Pulmonary artery endothelial cell (primary cell): ENCODE data around the gene AHCYL1. TPM values are rescaled to one million over a fixed set of nuclear protein-coding genes. Genes with fewer than 3 reads are reported as not detected.
A peak's percentile ranks its signal among the peaks of the same experiment; 100 is the strongest.

Source experiments
- DNase-seq: peaks from one replicate; pipeline ENCODE4 v3.0.0-alpha.2; 2011; ENCODE audit warnings: low read depth, low spot score
- total RNA-seq: library from RNA; depleted of rRNA; stranded (reverse); fragments of >200 nt; gene quantifications from 2 replicates; pipeline ENCODE4 v1.2.3, GENCODE V29; 2014

Gene AHCYL1
- total RNA-seq, 1 donor from 2014 or later: 65.4 TPM

DNA sequence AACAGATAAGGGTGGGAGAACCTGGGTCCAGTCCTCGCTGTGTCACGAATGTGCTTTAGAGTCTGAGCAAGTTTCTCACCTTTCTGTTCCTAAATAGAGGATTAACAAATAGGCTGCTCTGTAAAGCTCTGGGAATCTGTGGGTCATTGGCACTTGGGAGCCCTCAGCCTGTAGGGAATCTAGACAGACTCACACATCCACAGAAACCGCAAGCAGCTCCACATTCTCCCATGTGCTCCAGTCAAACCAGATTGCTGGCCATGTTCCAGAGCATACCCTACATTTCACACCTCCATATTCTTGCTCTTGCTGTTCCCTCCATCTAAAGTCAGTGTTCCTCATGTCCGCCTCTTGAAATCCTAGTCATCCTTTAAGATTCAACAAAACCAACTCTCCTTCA lies 7.8 kb upstream of the AHCYL1 start:
- no peak for DNase-seq

DNA sequence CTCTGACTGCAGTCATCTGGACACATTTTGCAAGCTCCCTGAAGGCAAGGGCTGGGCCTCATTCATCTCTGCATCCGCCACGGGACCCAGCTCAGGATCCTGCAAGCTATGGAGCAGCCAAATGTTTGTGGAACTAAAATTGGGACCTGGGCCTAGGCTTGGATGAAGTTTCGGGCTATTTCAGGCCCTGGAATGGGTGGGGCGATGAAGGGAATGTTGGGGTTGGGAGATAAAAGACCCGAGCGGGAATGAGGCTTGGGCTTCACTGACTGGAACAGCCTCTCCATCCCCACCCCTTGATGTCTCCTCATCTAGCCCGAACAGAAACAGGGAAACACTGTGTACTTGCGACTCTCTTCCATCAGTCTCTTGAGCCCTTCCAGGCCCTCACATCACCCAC lies 7.3 kb upstream of the AHCYL1 start:
- DNase-seq: no peak

DNA sequence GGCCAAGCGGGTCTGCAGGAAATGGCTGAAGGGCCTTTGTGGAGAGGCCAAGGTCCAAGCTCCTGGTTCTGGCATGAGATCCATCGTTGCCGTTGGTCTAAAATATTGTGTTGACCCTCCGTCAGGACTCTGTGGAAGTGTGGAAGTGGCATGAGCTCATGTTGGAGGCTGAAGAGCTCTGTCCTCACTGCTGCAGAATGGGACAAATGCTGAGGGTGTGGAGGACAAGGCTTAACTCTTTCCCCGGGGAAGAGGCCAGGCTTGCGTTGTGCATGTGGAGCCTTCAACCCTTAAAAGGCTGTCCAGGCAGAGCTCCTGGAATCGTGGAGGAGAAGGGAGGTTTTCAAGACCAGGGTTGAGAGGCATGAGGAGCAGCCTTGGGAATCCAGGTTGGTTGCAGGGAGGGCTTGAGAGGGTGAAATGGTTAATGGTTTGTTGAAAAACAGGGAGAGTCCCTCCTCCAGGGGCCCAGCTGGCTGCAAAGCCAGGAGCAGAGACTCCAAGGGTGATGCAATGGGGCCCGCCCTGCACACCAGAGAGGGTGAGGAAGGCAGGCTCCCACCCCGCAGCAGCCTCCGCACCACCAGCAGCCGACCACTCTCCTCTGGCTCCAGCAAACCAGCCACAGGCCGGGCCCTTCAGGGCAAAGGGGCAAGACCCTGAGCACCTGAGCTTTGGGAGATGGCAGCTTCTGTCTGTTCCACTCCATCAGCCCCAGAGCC lies 6.7 kb upstream of the AHCYL1 start:
- DNase-seq: no peak

DNA sequence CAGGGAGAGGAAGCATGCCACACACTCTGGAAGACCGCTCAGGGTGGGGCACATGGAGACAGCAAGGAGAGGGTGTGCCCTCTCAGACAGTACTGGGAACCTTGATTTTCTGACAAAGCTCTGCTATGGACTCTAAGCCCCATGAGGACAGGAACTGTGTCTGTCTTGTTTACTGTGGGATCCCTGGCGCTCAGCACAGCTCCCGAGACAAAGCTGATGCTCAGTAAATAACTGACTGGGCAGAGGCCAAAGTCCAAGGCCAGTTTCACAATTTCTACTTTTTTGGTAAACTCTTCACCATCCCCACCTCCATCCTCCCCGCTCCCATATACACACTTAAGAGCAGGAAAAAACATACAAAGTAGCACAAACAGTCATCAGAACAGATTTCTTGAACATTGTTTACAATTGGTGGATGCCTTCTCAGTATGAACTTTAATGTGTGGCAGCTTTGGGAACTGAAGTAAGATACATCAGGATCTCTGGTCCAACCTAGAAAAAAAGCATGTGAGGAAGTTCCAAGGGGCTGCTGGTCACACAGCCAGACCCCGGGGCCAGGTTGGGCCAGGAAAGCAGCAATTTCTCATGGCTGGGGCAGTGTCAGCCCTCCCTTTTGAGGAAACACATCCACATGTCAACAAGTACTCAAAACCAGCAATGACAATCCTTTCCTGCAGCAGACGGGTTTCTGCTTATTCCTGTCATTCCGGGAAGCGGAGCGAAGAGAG lies 5.6 kb upstream of the AHCYL1 start:
- DNase-seq: peak; percentile 19

DNA sequence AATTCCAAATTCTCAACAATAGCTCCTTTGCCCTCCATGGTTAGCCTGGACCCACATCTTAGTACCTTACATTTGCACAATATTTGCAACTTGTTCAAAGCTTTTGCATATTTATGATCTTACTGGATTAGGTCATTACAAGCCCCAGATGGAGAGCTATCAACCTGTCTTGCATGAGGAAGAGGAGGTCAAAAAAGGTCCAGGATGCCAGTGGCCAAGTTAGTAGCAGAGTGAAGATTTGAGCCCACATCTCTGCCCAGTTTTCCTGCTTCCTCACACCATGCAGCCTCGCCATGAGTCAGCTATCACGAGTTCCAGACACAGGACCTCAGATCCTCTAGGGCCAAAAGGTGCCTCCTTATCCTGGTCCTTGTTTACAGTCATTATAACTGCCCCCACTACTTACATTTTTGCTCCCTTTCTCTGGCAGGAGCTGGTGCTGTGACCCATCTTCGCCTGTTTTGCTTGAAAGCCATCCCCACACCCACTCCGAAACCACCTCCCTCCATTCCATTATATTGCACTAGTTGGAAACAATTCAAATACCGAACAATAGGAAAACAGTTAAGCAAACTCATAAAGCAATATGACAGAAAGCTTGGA lies 5.0 kb upstream of the AHCYL1 start:
- DNase-seq: peak; percentile 87

DNA sequence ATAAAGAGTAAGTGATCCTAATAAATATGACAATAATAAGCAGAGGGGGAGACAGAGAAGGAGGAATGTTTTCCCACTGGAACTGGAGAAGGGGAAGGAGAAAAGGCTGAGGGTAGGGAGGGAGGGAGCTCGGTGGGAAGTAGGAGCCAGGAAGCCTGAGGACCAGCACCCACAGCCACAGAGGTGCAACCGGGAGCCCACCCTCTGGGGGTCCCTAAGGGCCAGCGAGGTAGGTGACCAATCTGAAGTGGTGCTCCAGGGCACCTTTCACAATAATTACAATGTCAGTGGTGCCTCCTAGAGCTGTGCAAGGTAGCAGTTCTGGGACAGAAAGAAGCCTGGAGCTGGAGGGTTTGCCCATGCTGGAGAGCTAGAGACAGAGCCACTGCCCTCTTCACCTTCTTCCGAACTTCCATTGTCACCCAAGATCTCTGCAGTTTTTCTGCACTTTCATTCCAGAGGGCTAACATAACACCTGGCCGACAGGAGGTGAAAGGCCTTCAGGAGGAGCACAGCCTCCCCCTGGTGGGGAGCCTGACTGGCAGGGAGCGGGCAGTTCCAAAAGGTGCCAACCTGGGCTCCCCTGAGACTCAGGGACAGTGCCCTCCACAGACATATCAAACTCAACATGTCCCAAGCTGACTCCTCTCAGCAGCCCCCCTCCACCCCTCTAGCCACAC lies 4.1 kb upstream of the AHCYL1 start:
- no peak for DNase-seq

DNA sequence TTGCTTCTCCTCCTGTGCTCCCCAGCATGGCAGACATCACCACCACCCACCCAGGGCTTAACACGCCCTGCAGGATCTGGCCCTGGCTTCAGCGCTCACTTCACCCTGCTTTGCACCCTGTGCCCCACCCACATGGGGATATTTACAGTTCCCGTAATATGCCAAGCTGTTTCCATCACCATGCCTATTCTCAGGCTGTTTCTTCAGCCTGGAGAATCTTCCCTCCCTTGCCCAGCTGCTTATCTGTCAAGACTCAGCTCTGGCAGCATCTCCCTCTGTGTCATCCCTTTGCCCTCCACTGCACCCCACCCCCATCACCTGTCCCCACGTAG lies 3.6 kb upstream of the AHCYL1 start:
- DNase-seq: no peak

DNA sequence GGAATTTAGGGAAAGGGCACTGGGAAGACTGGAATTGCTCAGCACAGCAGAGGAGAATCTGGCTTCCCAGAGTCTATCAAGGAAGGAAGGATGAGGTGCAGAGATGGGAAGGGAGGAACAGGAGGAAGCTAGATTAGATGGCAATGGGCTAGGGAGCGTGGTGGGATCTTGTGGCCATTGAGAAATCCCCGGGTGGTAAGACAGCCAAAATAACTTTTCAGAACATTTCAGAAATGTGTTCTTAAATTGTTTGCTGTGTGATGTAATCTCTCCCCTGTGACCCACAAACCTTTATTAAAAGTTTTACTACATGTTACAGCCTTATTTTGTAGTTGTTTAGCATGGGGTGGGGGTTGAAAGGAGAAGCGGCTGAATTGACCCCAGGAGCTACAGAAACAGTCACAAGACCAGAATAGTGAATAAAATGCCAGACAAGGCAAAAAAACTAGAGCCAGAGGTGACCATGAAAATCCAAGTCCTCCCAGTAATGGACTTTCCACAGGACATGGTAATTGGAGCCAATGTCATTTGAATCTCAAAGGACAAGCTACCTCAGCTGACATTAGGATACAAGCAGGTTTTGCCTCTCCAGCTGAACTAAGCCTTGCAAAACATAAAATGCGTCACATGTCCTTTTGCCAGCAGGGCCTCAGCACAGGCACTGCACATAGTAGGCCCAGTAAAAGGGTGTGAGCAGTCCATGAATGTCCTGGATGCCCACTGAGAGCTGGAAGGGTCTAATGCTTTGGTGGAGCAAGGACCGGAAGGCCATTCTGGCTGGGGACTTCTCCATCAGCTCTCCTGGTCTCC lies 980 bp upstream of the AHCYL1 start:
- no peak for DNase-seq

DNA sequence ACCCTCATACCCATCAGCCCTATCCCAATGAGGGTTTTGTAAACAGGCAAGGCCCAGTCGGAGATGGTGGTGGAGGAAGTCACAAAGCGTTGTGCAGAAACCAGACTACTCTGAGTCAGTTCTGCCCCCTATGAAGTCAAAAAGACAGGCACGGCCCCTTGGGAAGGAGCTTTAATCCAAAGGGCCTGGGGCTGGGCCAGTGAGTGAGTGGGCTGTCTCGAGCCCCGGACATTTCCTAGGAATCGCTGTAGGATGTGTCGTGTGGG lies 442 bp upstream of the AHCYL1 start:
- no peak for DNase-seq

DNA sequence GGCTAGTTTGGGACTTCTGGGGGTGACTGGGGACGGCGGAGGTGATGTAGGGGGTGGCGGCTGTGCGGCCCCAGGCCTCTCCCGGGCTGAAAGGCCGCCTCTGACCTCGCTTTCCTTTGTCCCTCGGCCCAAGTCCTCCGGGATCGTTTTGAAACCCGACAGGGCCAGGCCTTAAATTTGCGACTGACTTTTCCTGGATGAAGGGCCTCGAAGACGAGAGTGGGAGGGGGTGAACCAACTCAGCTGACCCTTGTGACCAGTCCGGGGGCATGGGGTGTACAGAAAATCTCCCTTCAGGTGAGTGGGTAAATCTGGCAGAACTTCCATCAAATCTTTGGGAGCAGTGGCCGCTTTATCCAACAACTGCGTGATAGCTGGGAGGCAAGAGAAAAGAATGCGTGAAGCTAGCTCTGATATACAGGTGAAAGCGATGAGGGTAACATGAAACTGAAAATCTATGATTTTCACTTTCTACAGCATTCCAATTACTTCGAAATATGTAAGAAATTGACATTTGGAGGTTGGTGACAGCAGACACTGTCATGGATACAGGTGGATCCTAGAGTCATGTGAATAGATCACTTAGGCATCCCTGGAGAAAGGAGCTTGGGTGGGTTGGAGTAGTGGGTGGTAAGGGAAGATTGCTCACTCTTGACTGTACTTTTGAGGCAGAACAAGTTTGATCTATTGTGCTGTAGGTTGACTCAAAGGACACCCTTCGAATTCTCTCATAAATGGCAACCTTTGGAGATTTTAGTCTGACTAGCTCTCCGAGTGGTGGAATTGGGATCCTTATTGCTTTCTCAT lies 885 bp downstream of the AHCYL1 start:
- no peak for DNase-seq

DNA sequence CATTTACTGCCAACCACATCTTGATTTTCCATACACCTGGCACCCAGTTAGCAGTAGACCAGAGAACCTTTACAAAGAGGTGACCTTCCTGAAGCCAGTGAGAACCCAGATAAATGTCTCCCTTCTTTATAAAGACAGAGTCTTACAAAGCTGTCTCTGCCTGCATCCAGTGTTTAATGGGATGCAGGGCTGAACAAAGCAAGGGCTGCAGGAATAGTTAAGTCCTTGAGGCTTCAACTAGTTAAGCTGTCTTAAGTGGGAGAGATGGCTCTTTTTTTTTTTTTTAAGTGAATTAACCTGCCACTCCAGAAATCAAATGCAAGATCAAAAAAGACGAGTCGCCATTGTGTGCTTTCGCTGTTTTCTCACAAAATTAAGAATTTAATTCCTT lies 1.5 kb downstream of the AHCYL1 start:
- no peak for DNase-seq

DNA sequence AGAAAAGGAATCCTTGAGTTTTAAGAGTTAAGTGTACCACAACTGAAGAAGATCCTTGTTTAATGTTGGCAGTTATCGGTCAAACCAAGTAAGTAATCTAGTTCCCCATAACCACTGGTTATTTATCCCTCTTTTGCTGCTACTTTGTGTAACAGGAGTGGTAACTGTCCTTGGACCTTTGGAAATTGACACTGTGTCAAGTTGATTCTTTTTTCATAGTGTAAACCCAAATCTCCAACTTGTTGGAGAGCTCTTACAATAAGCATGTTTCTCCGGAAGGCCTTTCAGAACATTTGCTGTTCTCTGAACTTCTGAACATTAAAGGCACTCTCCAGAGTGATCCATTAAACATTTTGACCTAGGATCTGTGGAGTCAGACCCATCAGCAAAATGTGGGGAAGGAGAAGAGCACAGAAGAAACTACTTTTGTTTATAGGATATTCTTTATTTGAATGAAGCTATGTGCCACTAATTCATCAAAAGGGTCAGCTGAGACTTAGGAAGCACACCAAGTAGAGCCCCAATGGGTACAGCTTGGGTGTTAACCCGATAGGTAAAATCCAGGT lies 3.9 kb downstream of the AHCYL1 start:
- no peak for DNase-seq

DNA sequence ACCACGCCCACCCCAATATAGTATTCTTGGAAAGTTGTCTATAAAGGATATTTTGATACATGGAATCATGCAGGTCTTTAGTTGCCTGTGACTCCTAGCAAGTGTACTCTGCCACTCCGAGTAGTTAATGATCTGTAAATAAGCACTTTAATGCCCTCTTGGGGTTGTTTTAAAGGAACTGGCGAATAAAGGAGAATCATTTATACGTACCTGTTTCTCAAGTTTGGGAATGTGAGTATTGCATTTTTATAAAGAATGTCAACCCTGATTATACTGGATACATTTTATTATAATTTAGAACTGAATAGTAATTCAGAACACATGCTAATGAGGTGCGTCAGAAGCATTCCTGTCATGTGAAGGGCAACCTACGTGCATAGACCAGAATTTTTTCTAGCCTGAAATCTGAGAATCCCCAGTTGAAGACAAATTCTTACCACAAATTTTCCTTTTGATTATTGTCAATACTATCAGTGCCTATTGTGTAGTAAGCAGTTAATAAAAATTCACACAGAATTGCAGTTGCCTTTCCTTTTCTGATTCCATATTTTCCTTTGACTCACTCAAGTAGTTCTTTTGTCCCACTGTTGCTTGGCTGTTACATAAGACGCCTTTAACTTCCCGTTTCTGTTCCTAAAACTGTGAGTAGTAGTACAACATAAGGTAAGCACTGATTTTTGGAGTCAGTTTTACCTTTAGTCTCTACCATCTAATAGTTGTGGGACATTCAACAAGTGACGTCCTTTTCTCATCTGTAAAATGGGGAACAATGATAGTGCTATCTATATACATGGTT lies 5.1 kb downstream of the AHCYL1 start:
- DNase-seq: no peak

DNA sequence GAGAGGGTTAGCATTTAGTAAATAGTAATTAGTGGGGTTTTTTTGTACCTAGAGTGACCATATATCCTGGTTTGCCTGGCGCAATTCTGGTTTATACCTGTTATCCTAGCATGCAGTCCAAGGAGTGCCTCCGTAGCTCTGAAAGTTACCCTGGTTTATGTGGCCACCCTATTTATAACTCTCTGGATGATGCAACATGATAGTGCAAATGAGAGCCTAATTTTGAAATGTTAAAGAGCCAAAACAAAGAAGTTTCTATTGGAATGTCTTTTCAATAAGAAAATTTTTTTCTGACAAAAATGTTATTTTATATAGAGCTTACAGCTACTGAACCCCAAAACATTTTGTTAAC lies 5.7 kb downstream of the AHCYL1 start:
- DNase-seq: no peak

DNA sequence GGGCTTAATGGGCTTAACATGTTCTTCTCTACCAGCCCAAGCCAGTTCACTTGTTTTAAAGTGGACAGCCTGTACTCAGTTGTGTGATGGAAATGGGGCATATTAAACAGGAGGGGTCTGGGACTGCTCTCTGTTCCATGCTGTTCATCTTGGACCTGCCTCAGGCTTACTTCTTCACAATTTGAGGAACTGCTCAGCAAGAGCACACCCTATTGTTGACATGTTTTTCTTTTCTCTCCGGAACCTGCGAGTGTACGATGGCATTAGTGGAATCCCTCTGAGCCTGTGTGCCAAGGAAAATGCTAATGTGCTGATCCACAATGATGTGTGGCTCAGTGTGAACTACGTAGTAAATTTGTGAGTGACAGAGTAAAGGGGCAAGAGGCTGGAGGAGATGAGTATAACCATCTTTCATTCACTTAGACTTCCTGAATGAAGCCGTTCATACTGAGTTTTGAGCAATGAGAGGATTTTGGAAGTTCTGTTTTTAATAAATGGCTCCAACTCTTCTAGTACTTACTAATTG lies 6.9 kb downstream of the AHCYL1 start:
- DNase-seq: no peak

DNA sequence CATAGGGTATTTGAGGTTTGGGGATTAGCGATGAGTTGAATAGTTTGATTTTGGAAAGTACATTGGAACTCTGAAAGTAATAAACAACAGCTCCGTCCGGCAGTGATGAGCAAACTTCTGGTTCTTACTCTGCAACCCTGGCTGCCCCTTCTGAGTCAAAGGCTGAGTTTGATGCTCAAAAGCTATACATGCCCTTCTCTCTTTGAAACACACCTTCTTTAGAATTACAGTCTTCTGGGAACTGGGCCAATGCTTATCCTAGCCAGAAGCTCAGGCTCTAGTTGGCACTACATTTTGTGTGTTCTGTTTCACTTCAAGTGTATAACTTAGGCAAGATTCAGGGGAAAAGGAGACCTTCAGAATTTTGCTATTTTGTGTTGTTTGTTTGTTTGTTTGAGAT lies 9.3 kb downstream of the AHCYL1 start:
- no peak for DNase-seq

DNA sequence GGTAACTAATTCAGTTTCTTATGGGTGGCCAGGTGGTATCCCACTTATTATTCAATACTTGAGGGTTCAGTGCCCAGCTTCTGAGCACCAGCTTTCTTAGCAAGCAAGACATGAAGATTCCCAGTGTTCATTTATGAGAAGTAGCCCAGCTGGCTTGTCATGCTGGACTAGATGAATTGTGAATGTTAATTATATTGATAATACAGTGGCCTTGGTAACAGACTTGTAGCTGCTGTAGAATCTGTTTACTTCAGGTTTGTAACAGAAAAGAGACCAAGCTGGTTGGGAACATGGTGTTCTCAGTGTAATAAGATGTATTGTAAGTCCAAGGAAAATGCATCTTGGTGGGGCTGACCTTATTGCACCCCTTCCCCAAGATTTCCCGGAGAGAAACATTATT lies 10.1 kb downstream of the AHCYL1 start:
- no peak for DNase-seq

DNA sequence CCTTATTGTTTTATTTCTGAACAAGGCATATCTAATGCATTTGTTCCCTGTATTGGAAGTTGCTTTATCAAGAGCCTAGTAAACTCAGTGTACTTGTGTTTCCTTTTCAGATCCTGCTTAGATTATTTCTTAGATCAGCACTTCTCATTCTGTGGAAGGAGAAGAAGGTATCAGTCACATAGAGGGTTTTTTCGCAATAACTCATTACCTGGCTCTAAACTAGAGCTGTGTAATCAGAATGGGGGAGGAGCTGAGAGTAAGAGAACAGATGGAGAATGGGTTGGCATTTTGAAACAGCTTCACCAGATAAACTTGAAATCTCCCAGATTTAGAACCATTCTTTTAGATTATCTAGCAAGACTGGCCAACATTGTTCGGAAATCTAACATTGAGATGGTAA lies 11.0 kb downstream of the AHCYL1 start:
- DNase-seq: no peak

DNA sequence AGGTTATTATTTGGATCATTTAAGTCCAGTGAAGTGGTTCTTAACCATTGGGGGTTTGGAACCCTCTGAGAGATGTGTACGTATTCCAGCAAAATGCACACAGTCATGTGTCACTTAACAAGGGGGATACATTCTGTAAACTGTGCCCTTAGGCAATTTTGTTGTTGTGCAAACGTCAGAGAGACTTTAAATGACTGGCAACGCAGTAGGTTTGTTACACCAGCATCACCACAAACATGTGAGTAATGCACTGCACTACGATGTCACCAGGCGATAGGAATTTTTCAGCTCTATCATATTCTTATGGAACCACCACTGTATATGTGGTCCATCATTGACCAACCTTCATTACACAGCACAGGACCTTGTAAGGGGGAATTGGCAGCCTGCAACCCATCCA lies 11.9 kb downstream of the AHCYL1 start:
- no peak for DNase-seq
